Fibroblast of lung (primary cell): ENCODE results near the gene PPP1R3D.
"Not testable (repeated sequence)": the region's sequence is repeated elsewhere in the genome, so short reads cannot be mapped to it uniquely, and the experiment has no call there.

ENCODE experiments used
- EZH2 ChIP-seq: IDR thresholded peaks from 2 replicates; pipeline ENCODE4 v1.5.1; 2012; ENCODE audit warnings: low read length, control low read depth, mild to moderate bottlenecking; ENCODE audit errors: missing control alignments
- TF ChIP-seq, protein P1 (sequence below), 2 donors: IDR thresholded peaks in 1 of 2; conservative IDR thresholded peaks in 1 of 2; 1 replicate in 1 of 2; 2 replicates in 1 of 2; pipeline ENCODE4 v1.5.1; 2011 to 2012; ENCODE audit warnings: low read length in 2 of 2, control low read depth in 1 of 2, inconsistent platforms in 1 of 2, low read depth in 1 of 2, mild to moderate bottlenecking in 1 of 2

DNA sequence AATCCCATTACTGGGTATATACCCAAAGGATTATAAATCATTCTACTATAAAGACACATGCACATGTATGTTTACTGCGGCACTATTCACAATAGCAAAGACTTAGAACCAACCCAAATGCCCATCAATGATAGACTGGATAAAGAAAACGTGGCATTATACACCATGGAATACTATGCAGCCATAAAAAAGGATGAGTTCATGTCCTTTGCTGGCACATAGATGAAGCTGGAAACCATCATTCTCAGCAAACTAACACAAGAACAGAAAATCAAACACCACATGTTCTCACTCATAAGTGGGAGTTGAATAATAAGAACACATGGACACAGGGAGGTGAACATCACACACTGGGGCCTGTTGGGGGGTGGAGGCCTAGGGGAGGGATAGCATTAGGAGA is 50.1 kb downstream of the PPP1R3D start:
- TF ChIP-seq, protein P1, sequence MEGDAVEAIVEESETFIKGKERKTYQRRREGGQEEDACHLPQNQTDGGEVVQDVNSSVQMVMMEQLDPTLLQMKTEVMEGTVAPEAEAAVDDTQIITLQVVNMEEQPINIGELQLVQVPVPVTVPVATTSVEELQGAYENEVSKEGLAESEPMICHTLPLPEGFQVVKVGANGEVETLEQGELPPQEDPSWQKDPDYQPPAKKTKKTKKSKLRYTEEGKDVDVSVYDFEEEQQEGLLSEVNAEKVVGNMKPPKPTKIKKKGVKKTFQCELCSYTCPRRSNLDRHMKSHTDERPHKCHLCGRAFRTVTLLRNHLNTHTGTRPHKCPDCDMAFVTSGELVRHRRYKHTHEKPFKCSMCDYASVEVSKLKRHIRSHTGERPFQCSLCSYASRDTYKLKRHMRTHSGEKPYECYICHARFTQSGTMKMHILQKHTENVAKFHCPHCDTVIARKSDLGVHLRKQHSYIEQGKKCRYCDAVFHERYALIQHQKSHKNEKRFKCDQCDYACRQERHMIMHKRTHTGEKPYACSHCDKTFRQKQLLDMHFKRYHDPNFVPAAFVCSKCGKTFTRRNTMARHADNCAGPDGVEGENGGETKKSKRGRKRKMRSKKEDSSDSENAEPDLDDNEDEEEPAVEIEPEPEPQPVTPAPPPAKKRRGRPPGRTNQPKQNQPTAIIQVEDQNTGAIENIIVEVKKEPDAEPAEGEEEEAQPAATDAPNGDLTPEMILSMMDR (conservative IDR thresholded peaks at IDR 0.05 in 1 of 2, IDR thresholded peaks at IDR 0.05 in 1 of 2; ENCODE audit: low read depth in 1 of 2, low read length in 2 of 2): not testable (repeated sequence)
- not testable (repeated sequence) for TF ChIP-seq EZH2
